A549 (cell line): ENCODE measurements around the gene FBP1. TPM values are rescaled to one million over a fixed set of nuclear protein-coding genes. Genes with fewer than 3 reads are reported as not detected.
A peak's percentile ranks its signal among the peaks of the same experiment; 100 is the strongest.

Experiments used
- ATAC-seq, 2 experiments: fragments of 200-7000 bp in 1 of 2; fragments of >200 bp in 1 of 2; cut with Nextera tagmentation in 1 of 2; cut with Tn5 transposase in 1 of 2; 3 replicates each; pipeline versions ENCODE4 v1.8.0 to v1.9.1; 2018 to 2020; ENCODE audit warnings: mild to moderate bottlenecking in 1 of 2, moderate library complexity in 1 of 2
- CTCF ChIA-PET: fragments of 300-600 bp; sonication (Branson Sonifier 250); formaldehyde crosslinking; extraction: SDS; loops from one replicate; lab custom pipeline; 2021; ENCODE audit warnings: antibody characterized with exemption, inconsistent platforms; lab: Yijun Ruan, JAX
- POLR2A ChIA-PET: fragments of 350-600 bp; formaldehyde crosslinking; extraction: SDS; loops from one replicate; lab custom pipeline; 2021; ENCODE audit warnings: antibody characterized with exemption, inconsistent platforms; lab: Yijun Ruan, JAX
- DNase-seq, 2 experiments: peaks; one replicate each; pipeline versions ENCODE4 v3.0.0 to v3.0.0-alpha.2; 2011 to 2016; ENCODE audit warnings: low read depth in 1 of 2, low spot score in 1 of 2
- FAIRE-seq: peaks from 2 replicates; lab custom pipeline; 2011; peaks lifted over from hg19 to GRCh38; lab: Jason Lieb, UNC
- H3K27ac ChIP-seq, 2 experiments: fragments of >200 bp; sonication (Bioruptor Twin); formaldehyde crosslinking; 3 replicates each; pipeline ENCODE4 v1.5.1; 2016 to 2017
- H3K4me1 ChIP-seq: fragments of >200 bp; sonication (Bioruptor Twin); formaldehyde crosslinking; 3 replicates; pipeline ENCODE4 v1.6.1; 2016
- H3K4me2 ChIP-seq: fragments of >200 bp; sonication (Bioruptor Twin); formaldehyde crosslinking; 3 replicates; pipeline ENCODE4 v1.6.1; 2016
- H3K4me3 ChIP-seq: fragments of >200 bp; sonication (Bioruptor Twin); formaldehyde crosslinking; 3 replicates; pipeline ENCODE4 v1.5.1; 2016
- H3K9me3 ChIP-seq: fragments of >200 bp; sonication (Bioruptor Twin); formaldehyde crosslinking; 3 replicates; pipeline ENCODE4 v1.6.1; 2016
- CHD4 ChIP-seq: fragments of 200-600 bp; sonication (generic); IDR thresholded peaks from 2 replicates; pipeline ENCODE4 v1.6.1; 2016; ENCODE audit warnings: antibody characterized with exemption, mild to moderate bottlenecking, borderline replicate concordance
- FOSL2 ChIP-seq, 2 experiments: fragments of 450-650 bp in 1 of 2; fragments of >200 bp in 1 of 2; sonication (Bioruptor Twin) in 1 of 2; formaldehyde crosslinking; IDR thresholded peaks; 2 replicates each; pipeline versions ENCODE4 v1.5.0 to v1.6.1; 2016 to 2020; ENCODE audit warnings: mild to moderate bottlenecking in 1 of 2, moderate library complexity in 1 of 2
- GATA3 ChIP-seq: IDR thresholded peaks from 2 replicates; pipeline ENCODE4 v1.6.1; 2012; ENCODE audit warnings: borderline replicate concordance
- HDAC2 ChIP-seq: fragments of 200-600 bp; sonication (generic); IDR thresholded peaks from 2 replicates; pipeline ENCODE4 v1.6.1; 2016
- HOXB13 ChIP-seq: fragments of 250-450 bp; sonication (Bioruptor Pico); IDR thresholded peaks from 2 replicates; pipeline ENCODE4 v1.5.0; 2020; ENCODE audit warnings: low read depth, mild to moderate bottlenecking, moderate library complexity
- JUN ChIP-seq, 2 experiments: fragments of >200 bp; sonication (Bioruptor Twin); formaldehyde crosslinking; IDR thresholded peaks; 2 replicates in 1 of 2; 3 replicates in 1 of 2; pipeline ENCODE4 v1.6.1; 2016 to 2017
- MAFK ChIP-seq: fragments of 450-650 bp; IDR thresholded peaks from 2 replicates; pipeline ENCODE4 v1.6.1; 2014; ENCODE audit not compliant: partially characterized antibody
- PHF8 ChIP-seq: fragments of 200-600 bp; sonication (generic); IDR thresholded peaks from 2 replicates; pipeline ENCODE4 v1.6.1; 2016; ENCODE audit warnings: low read depth, mild to moderate bottlenecking, antibody characterized with exemption, moderate library complexity, borderline replicate concordance
- RARB ChIP-seq: fragments of 250-450 bp; sonication (Bioruptor Pico); IDR thresholded peaks from 2 replicates; pipeline ENCODE4 v1.8.0; 2021; ENCODE audit warnings: mild to moderate bottlenecking, moderate library complexity
- SMC3 ChIP-seq: fragments of >200 bp; sonication (Bioruptor Twin); formaldehyde crosslinking; IDR thresholded peaks from 3 replicates; pipeline ENCODE4 v1.6.1; 2018; ENCODE audit warnings: inconsistent platforms
- ZC3H11A ChIP-seq: fragments of 450-650 bp; IDR thresholded peaks from 2 replicates; pipeline ENCODE4 v1.6.1; 2014; ENCODE audit warnings: antibody characterized with exemption, mild to moderate bottlenecking
- ZNF302 ChIP-seq: fragments of 250-450 bp; sonication (Bioruptor Pico); IDR thresholded peaks from 2 replicates; pipeline ENCODE4 v1.9.0; 2021; ENCODE audit warnings: inconsistent platforms, mild to moderate bottlenecking, moderate library complexity
- ZSCAN20 ChIP-seq: fragments of 250-450 bp; sonication (Bioruptor Pico); IDR thresholded peaks from 2 replicates; pipeline ENCODE4 v1.8.0; 2022; ENCODE audit warnings: mild to moderate bottlenecking, moderate library complexity
- WGBS: methylation state at CpG from one replicate; pipeline ENCODE4 v1.1.6; 2017; ENCODE audit errors: missing lambda C conversion rate; 5-methylcytosine and 5-hydroxymethylcytosine counted together
- polyA plus RNA-seq, 4 experiments: library from polyadenylated mRNA; depleted of rRNA in 3 of 4; stranded (reverse); fragments of >200 nt; fragmentation: RNase III in 1 of 4; extraction: RNeasy Plus Mini Kit Qiagen cat#74134 plus additional on column Dnase treatment in 1 of 4; gene quantifications; 2 replicates in 3 of 4; 3 replicates in 1 of 4; pipeline ENCODE4 v1.2.3, GENCODE V29; 2011 to 2017
- TF ChIP-seq, protein P1 (sequence below): IDR thresholded peaks from 2 replicates; pipeline ENCODE4 v1.6.1; 2012; ENCODE audit warnings: low read depth, borderline replicate concordance

The FBP1 gene
- polyA plus RNA-seq, 2 of the 4 experiments (the other 2 are of a cell fraction), result not detected

DNA sequence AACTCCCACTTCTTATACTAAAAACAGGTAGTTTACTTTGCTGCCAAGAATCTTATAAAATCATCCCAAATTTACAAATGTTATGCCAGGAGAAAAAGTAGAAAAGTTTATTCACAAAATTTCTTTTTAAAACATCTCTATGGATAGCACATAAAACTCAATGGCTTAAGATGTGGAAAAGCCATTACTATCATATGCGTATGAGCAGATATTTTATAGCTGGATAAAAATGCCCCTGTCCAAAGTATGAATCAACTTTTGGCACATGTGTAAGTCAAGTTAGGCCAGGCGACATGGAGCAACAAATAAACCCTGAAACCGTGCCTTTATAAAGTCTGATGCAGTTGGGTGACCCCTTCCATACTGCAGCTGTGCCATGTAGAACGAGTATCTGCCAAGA lies 38.6 kb upstream of the FBP1 start:
- no peaks in the 10 kb centered on the region for H3K9me3 ChIP-seq
- POLR2A ChIA-PET, result interaction anchor here (0.9 kb wide), 1 partner anchor 48 kb away, joined by 3 read pairs; the partner anchor contains the start of gene AOPEP
- H3K4me2 ChIP-seq, result no peak overlapping the region
- H3K4me3 ChIP-seq, result no peak overlapping the region
- TF ChIP-seq HOXB13 (CRISPR knock-in tag) (no peak), ZC3H11A (no peak), JUN (IDR thresholded peaks at IDR 0.05) (no peak)
- TF ChIP-seq, all 56 proteins: peak for 0
- CTCF ChIA-PET, result interaction anchor here (0.6 to 10.9 kb wide), 7 partner anchors 9 to 590 kb away, joined by 3 to 284 read pairs (median 4); no protein-coding TSS in a partner anchor
- FAIRE-seq, result no peak
- Histone ChIP-seq H3K4me1 (peaks cover 30% of the 10 kb centered on the region), H3K27ac (no peak overlapping the region)
- no peak for ATAC-seq
- DNase-seq, result no peak
- WGBS, result 76% methylated on average over 4 of the region's 4 CpGs

DNA sequence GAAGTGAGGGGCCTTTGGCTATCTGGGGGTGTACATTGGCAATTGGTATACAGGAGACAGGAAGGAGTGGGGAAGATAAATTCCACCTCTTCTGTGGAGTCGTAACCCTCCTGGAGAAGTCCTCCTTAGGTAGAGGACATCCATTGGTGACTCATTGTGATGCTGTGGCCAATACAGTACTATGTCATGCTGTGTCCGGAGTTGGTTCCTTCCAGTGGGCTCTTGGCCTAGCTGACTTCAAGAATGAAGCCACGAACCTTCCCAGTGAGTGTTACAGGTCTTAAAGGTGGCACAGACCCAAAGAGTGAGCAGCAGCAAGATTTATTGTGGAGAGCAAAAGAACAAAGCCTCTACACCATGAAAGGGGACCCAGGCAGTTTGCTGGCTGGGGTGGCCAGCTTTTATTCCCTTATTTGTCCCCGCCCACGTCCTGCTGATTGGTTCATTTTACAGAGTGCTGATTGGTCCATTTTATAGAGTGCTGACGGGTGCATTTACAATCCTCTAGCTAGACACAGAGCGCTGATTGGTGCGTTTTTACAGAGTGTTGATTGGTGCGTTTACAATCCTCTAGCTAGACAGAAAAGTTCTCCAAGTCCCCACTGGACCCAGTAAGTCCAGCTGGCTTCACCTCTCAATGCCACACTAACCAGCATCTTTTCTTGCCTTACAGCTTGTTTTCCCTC lies 37.3 kb upstream of the FBP1 start:
- Histone ChIP-seq H3K4me1 (peaks cover 26% of the 10 kb centered on the region), H3K9me3 (no peaks in the 10 kb centered on the region), H3K27ac (no peak overlapping the region; a peak in 1 of 6 replicates), H3K4me3 (no peak overlapping the region), H3K4me2 (no peak overlapping the region)
- FAIRE-seq (no peak), ATAC-seq (no peak), DNase-seq (no peak)
- POLR2A ChIA-PET, result no interaction called here
- 82% methylated on average over 9 of the region's 9 CpGs for whole genome bisulfite sequencing
- TF ChIP-seq FOSL2 (IDR thresholded peaks at IDR 0.05), result no peak
- peak; percentile 20; the same call in 1 of the 2 replicates for TF ChIP-seq FOSL2 (CRISPR knock-in tag; IDR thresholded peaks at IDR 0.05)
- no peak for TF ChIP-seq SMC3
- no peak for TF ChIP-seq JUN (IDR thresholded peaks at IDR 0.05)
- TF ChIP-seq MAFK, result peak; percentile 64
- no peak for TF ChIP-seq CHD4
- no peak for TF ChIP-seq HDAC2
- CTCF ChIA-PET, result interaction anchor here (1.2 to 10.9 kb wide), 6 partner anchors 12 to 452 kb away, joined by 3 to 284 read pairs (median 4); no protein-coding TSS in a partner anchor

DNA sequence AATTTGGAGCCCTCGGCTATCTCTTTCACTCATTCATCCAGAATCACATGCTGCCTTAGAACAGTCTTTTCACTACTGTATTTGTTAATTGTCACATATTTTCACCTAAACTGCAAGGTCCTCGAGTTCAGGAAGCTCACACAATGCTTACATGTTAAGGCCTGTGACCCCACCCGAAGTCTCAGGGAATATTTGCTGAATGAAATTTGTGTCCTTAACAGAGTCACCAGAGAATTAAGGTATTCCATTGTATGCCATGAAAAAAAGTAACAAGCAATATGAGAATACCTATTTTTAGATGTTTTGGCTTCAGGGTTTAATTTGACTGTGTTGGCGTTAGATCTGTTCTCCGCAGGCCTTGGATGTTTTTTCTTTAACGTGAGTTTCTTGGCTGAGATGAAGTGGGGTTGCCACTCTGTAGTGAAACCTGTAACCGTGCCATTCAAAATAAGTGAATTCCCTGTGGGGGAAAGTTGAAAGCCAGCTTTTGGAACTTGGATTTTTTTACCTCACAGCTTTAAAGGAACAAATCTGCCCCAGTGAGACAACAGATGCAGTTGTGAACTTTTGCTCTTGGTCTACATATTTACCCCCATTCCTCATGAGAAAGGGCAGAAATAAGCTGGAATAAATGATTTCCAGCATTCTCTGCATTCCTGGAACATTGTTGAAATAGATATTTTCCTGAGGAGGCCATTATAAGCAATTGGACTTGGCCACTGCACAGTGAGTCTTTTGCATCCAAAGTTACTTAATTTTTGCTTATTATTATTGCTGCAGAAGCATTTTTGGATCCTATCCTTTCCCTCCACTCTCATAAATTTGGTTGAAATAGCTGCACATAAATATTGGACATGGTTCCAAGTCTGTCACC lies 35.9 kb upstream of the FBP1 start:
- 0 out of 3 replicates have a peak overlapping the region, but pooled peaks have one; percentile 5 for H3K4me2 ChIP-seq
- ChIA-PET CTCF (interaction anchor here (0.6 to 10.9 kb wide), 4 partner anchors 13 to 454 kb away, joined by 4 to 284 read pairs (median 4); no protein-coding TSS in a partner anchor), POLR2A (no interaction called here)
- 0 out of 2 replicates have a peak, but pooled peaks have one; percentile 17 for TF ChIP-seq GATA3
- TF ChIP-seq RARB (CRISPR knock-in tag), result no peak
- peak; percentile 55 for TF ChIP-seq MAFK
- no peak for TF ChIP-seq PHF8
- TF ChIP-seq ZSCAN20 (CRISPR knock-in tag), result no peak
- no peak for TF ChIP-seq ZNF302
- ATAC-seq (no peak), FAIRE-seq (no peak), DNase-seq (no peak)
- no peaks in the 10 kb centered on the region for H3K9me3 ChIP-seq
- peak overlapping the region in 1 of 2 experiments; percentile 48; a peak in 3 of 6 replicates for H3K27ac ChIP-seq
- WGBS, result 68% methylated on average over 7 of the region's 7 CpGs
- no peak overlapping the region for H3K4me3 ChIP-seq
- H3K4me1 ChIP-seq, result peaks cover 17% of the 10 kb centered on the region; the same call in 1 of the 3 replicates

- DNase-seq (peak in 1 of 2 experiments; percentile 37), FAIRE-seq (no peak), ATAC-seq (no peak)
- TF ChIP-seq FOSL2 (IDR thresholded peaks at IDR 0.05) (no peak), FOSL2 (CRISPR knock-in tag; IDR thresholded peaks at IDR 0.05) (peak; percentile 53; the same call in 1 of the 2 replicates)
- TF ChIP-seq, protein P1, sequence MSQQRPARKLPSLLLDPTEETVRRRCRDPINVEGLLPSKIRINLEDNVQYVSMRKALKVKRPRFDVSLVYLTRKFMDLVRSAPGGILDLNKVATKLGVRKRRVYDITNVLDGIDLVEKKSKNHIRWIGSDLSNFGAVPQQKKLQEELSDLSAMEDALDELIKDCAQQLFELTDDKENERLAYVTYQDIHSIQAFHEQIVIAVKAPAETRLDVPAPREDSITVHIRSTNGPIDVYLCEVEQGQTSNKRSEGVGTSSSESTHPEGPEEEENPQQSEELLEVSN, result no peak
- POLR2A ChIA-PET, result no interaction called here
- Histone ChIP-seq H3K4me2 (0 out of 3 replicates have a peak overlapping the region, but pooled peaks have one; percentile 9), H3K9me3 (no peaks in the 10 kb centered on the region), H3K27ac (peak overlapping the region; percentile 37 to 70; a peak in 5 of 6 replicates), H3K4me3 (no peak overlapping the region), H3K4me1 (peaks cover 25% of the 10 kb centered on the region; the same call in 2 of the 3 replicates)
- 1% methylated on average over 2 of the region's 2 CpGs for WGBS
- CTCF ChIA-PET, result interaction anchor here (3.1 to 9.5 kb wide), 2 partner anchors 8 to 456 kb away, joined by 32 to 172 read pairs; no protein-coding TSS in a partner anchor
These were observed 33.6 kb upstream of the FBP1 start for GRCh38 chr9:94672811-94673487.
